ENCODE results near the gene OR10T2. TPM values are rescaled to one million over a fixed set of nuclear protein-coding genes. Genes with fewer than 3 reads are reported as not detected.
"Not testable (repeated sequence)": the region's sequence is repeated elsewhere in the genome, so short reads cannot be mapped to it uniquely, and the experiment has no call there.

Gene OR10T2
- polyA plus RNA-seq, 2 donors = not detected

- Histone ChIP-seq H3K9me3 (ENCODE audit: control insufficient read depth in 2 of 2, insufficient read depth in 1 of 2, low read depth in 1 of 2, low read length in 1 of 2) (no peaks in the 10 kb centered on the region), H3K36me3 (ENCODE audit: control insufficient read depth in 2 of 2, insufficient read depth in 2 of 2, low read length in 1 of 2) (no peaks in the 10 kb centered on the region), H3K27me3 (ENCODE audit: control insufficient read depth in 1 of 2, insufficient read depth in 2 of 2, low read length in 2 of 2) (no peaks in the 10 kb centered on the region), H3K4me1 (ENCODE audit: control insufficient read depth in 2 of 2, insufficient read depth in 2 of 2, low read length in 1 of 2) (no peaks in the 10 kb centered on the region), H3K27ac (ENCODE audit: low read depth in 2 of 2, low read length in 1 of 2) (no peak overlapping the region), H3K4me3 (ENCODE audit: low read depth in 1 of 2, low read length in 2 of 2) (no peak overlapping the region)
- WGBS, 2 donors = 69 to 79% methylated on average over 3 of the region's 3 CpGs
These were observed 1.6 kb upstream of the OR10T2 start for GRCh38 chr1:158400871-158401270.

- WGBS, 2 donors = 76 to 80% methylated on average over 3 of the region's 3 CpGs
- H3K4me3 ChIP-seq (ENCODE audit: low read depth in 1 of 2, low read length in 2 of 2) = no peak overlapping the region
- H3K4me1 ChIP-seq (ENCODE audit: control insufficient read depth in 2 of 2, insufficient read depth in 2 of 2, low read length in 1 of 2) = no peaks in the 10 kb centered on the region
- H3K36me3 ChIP-seq (ENCODE audit: control insufficient read depth in 2 of 2, insufficient read depth in 2 of 2, low read length in 1 of 2) = no peaks in the 10 kb centered on the region
- H3K27me3 ChIP-seq (ENCODE audit: control insufficient read depth in 1 of 2, insufficient read depth in 2 of 2, low read length in 2 of 2) = no peaks in the 10 kb centered on the region
- no peaks in the 10 kb centered on the region for H3K9me3 ChIP-seq (ENCODE audit: control insufficient read depth in 2 of 2, insufficient read depth in 1 of 2, low read depth in 1 of 2, low read length in 1 of 2)
- no peak overlapping the region for H3K27ac ChIP-seq (ENCODE audit: low read depth in 2 of 2, low read length in 1 of 2)
These were observed 2.6 kb downstream of the OR10T2 start for GRCh38 chr1:158396646-158397045.

- H3K4me1 ChIP-seq (ENCODE audit: control insufficient read depth in 2 of 2, insufficient read depth in 2 of 2, low read length in 1 of 2) = no peaks in the 10 kb centered on the region
- no peaks in the 10 kb centered on the region for H3K9me3 ChIP-seq (ENCODE audit: control insufficient read depth in 2 of 2, insufficient read depth in 1 of 2, low read depth in 1 of 2, low read length in 1 of 2)
- H3K36me3 ChIP-seq (ENCODE audit: control insufficient read depth in 2 of 2, insufficient read depth in 2 of 2, low read length in 1 of 2) = no peaks in the 10 kb centered on the region
- no peaks in the 10 kb centered on the region for H3K27me3 ChIP-seq (ENCODE audit: control insufficient read depth in 1 of 2, insufficient read depth in 2 of 2, low read length in 2 of 2)
- H3K27ac ChIP-seq (ENCODE audit: low read depth in 2 of 2, low read length in 1 of 2) = no peak overlapping the region
- no peak overlapping the region for H3K4me3 ChIP-seq (ENCODE audit: low read depth in 1 of 2, low read length in 2 of 2)
- 89 to 92% methylated on average over 5 of the region's 5 CpGs for WGBS, 2 donors
These were observed 5.8 kb downstream of the OR10T2 start for GRCh38 chr1:158393476-158393875.

DNA sequence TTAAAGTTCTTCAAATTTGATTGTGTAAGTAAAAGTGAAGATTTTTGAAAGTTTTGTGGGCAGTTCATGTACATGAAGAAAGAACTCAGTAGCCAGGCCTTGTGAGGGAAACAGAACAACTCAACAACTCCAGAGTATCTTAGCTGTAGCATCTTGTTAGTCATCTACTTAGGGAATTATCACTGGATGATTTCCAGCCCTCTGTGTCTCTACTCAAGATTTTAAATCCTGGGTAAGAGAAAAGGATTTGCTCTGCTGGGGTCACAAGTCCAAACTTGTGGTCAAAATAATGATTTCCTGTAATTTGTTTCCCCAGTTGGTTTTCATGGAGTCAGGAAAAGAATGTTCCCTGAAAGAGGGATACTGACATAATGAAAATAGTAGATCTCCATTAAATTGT lies 8.2 kb downstream of the OR10T2 start:
- Histone ChIP-seq H3K4me1 (ENCODE audit: control insufficient read depth in 2 of 2, insufficient read depth in 2 of 2, low read length in 1 of 2) (no peaks in the 10 kb centered on the region), H3K36me3 (ENCODE audit: control insufficient read depth in 2 of 2, insufficient read depth in 2 of 2, low read length in 1 of 2) (no peaks in the 10 kb centered on the region), H3K4me3 (ENCODE audit: low read depth in 1 of 2, low read length in 2 of 2) (no peak overlapping the region), H3K27ac (ENCODE audit: low read depth in 2 of 2, low read length in 1 of 2) (no peak overlapping the region), H3K9me3 (ENCODE audit: control insufficient read depth in 2 of 2, insufficient read depth in 1 of 2, low read depth in 1 of 2, low read length in 1 of 2) (no peaks in the 10 kb centered on the region), H3K27me3 (ENCODE audit: control insufficient read depth in 1 of 2, insufficient read depth in 2 of 2, low read length in 2 of 2) (no peaks in the 10 kb centered on the region)

DNA sequence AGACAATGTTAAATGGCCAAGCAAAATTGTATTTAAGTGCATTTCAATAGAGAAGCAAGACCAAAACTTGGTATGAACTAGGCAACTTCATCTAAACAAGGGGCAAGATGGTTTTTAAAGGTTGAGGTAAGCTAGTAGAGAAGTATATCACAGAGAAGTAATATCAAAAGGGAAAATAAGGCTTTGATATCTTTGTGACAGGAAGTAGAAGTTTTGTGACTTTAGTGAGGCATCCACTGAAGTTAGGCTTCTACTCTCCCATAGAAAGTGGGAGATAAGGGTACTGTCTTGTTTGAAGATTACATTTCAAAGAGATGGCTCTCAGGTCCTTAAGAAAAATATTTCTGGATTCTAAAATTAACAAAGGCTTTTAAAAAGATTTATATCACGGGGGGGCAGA lies 8.9 kb downstream of the OR10T2 start:
- no peak overlapping the region for H3K27ac ChIP-seq (ENCODE audit: low read depth in 2 of 2, low read length in 1 of 2)
- H3K4me1 ChIP-seq (ENCODE audit: control insufficient read depth in 2 of 2, insufficient read depth in 2 of 2, low read length in 1 of 2) = no peaks in the 10 kb centered on the region
- H3K36me3 ChIP-seq (ENCODE audit: control insufficient read depth in 2 of 2, insufficient read depth in 2 of 2, low read length in 1 of 2) = no peaks in the 10 kb centered on the region
- no peaks in the 10 kb centered on the region for H3K9me3 ChIP-seq (ENCODE audit: control insufficient read depth in 2 of 2, insufficient read depth in 1 of 2, low read depth in 1 of 2, low read length in 1 of 2)
- no peaks in the 10 kb centered on the region for H3K27me3 ChIP-seq (ENCODE audit: control insufficient read depth in 1 of 2, insufficient read depth in 2 of 2, low read length in 2 of 2)
- WGBS, 2 donors = 28 to 35% methylated on average over 1 of the region's 1 CpG
- H3K4me3 ChIP-seq (ENCODE audit: low read depth in 1 of 2, low read length in 2 of 2) = no peak overlapping the region

GRCh38 chr1:158374860-158375259 lies 24.4 kb downstream of the OR10T2 start:
- peaks cover 6 to 10% of the 10 kb centered on the region in 2 donors for H3K9me3 ChIP-seq (ENCODE audit: control insufficient read depth in 2 of 2, insufficient read depth in 1 of 2, low read depth in 1 of 2, low read length in 1 of 2)
- 58 to 60% methylated on average over 1 of the region's 1 CpG for WGBS, 2 donors
- no peaks in the 10 kb centered on the region for H3K27me3 ChIP-seq (ENCODE audit: control insufficient read depth in 1 of 2, insufficient read depth in 2 of 2, low read length in 2 of 2)

GRCh38 chr1:158374101-158374500 lies 25.2 kb downstream of the OR10T2 start:
- not testable (repeated sequence) for H3K4me1 ChIP-seq (ENCODE audit: control insufficient read depth in 2 of 2, insufficient read depth in 2 of 2, low read length in 1 of 2); H3K27ac ChIP-seq (ENCODE audit: low read depth in 2 of 2, low read length in 1 of 2); H3K27me3 ChIP-seq (ENCODE audit: control insufficient read depth in 1 of 2, insufficient read depth in 2 of 2, low read length in 2 of 2); H3K4me3 ChIP-seq (ENCODE audit: low read depth in 1 of 2, low read length in 2 of 2); H3K36me3 ChIP-seq (ENCODE audit: control insufficient read depth in 2 of 2, insufficient read depth in 2 of 2, low read length in 1 of 2)
- 93 to 95% methylated on average over 25 of the region's 25 CpGs for WGBS, 2 donors
- H3K9me3 ChIP-seq (ENCODE audit: control insufficient read depth in 2 of 2, insufficient read depth in 1 of 2, low read depth in 1 of 2, low read length in 1 of 2) = peaks cover 6 to 10% of the 10 kb centered on the region in 2 donors

More at GRCh38 chr1:158374860-158375259, 24.4 kb downstream of the OR10T2 start:
- H3K4me3 ChIP-seq (ENCODE audit: low read depth in 1 of 2, low read length in 2 of 2) = no peak overlapping the region
- no peaks in the 10 kb centered on the region for H3K36me3 ChIP-seq (ENCODE audit: control insufficient read depth in 2 of 2, insufficient read depth in 2 of 2, low read length in 1 of 2)
- H3K27ac ChIP-seq (ENCODE audit: low read depth in 2 of 2, low read length in 1 of 2) = no peak overlapping the region
- no peaks in the 10 kb centered on the region for H3K4me1 ChIP-seq (ENCODE audit: control insufficient read depth in 2 of 2, insufficient read depth in 2 of 2, low read length in 1 of 2)

DNA sequence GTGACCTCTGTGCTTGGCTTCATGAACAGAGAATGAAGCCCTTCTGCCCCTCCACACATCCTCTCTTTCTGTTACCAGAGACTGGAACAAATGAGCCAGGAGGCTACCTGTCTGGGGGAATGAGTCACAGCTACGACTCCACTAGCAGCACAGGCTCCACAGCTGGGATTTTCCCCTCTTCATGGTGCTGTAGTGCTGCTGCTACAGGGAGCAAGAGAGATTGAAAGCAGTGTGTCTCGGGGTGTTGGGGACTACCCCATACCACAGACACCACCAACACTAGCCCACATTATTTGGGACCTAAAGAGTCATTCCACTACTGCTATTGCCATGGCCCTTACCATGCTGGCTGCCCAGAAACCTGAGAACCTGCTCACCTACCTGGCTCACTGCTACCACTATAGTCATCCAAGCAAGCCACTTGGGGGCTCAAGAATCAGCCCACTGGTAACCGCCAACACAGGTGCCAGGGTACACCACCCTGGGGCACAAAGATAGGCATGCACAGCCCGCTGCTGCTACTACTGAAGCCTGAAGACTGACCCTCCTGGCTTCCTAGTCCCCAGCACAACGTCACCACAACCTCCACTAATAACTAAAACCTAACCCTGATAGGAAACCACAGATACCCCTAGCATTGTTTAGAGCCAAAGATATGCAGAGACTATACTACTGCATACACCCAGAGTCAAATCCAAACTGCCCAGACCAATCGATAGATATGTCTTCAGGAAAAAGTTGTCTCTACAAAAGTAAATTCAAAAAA lies 27.9 kb downstream of the OR10T2 start:
- no peaks in the 10 kb centered on the region for H3K36me3 ChIP-seq (ENCODE audit: control insufficient read depth in 2 of 2, insufficient read depth in 2 of 2, low read length in 1 of 2)
- peaks cover 6 to 10% of the 10 kb centered on the region in 2 donors for H3K9me3 ChIP-seq (ENCODE audit: control insufficient read depth in 2 of 2, insufficient read depth in 1 of 2, low read depth in 1 of 2, low read length in 1 of 2)
- no peak overlapping the region for H3K4me3 ChIP-seq (ENCODE audit: low read depth in 1 of 2, low read length in 2 of 2)
- H3K4me1 ChIP-seq (ENCODE audit: control insufficient read depth in 2 of 2, insufficient read depth in 2 of 2, low read length in 1 of 2) = no peaks in the 10 kb centered on the region
- H3K27ac ChIP-seq (ENCODE audit: low read depth in 2 of 2, low read length in 1 of 2) = no peak overlapping the region
- peaks cover 0 to 1% of the 10 kb centered on the region in 2 donors for H3K27me3 ChIP-seq (ENCODE audit: control insufficient read depth in 1 of 2, insufficient read depth in 2 of 2, low read length in 2 of 2)
- 58 to 67% methylated on average over 6 of the region's 6 CpGs for WGBS, 2 donors

- no peak overlapping the region for H3K4me3 ChIP-seq (ENCODE audit: low read depth in 1 of 2, low read length in 2 of 2)
- H3K27me3 ChIP-seq (ENCODE audit: control insufficient read depth in 1 of 2, insufficient read depth in 2 of 2, low read length in 2 of 2) = peaks cover 0 to 3% of the 10 kb centered on the region in 2 donors
- H3K4me1 ChIP-seq (ENCODE audit: control insufficient read depth in 2 of 2, insufficient read depth in 2 of 2, low read length in 1 of 2) = no peaks in the 10 kb centered on the region
- H3K36me3 ChIP-seq (ENCODE audit: control insufficient read depth in 2 of 2, insufficient read depth in 2 of 2, low read length in 1 of 2) = no peaks in the 10 kb centered on the region
- H3K9me3 ChIP-seq (ENCODE audit: control insufficient read depth in 2 of 2, insufficient read depth in 1 of 2, low read depth in 1 of 2, low read length in 1 of 2) = peaks cover 6 to 11% of the 10 kb centered on the region in 2 donors
- H3K27ac ChIP-seq (ENCODE audit: low read depth in 2 of 2, low read length in 1 of 2) = no peak overlapping the region
These were observed 32.5 kb downstream of the OR10T2 start for GRCh38 chr1:158366783-158367182.

DNA sequence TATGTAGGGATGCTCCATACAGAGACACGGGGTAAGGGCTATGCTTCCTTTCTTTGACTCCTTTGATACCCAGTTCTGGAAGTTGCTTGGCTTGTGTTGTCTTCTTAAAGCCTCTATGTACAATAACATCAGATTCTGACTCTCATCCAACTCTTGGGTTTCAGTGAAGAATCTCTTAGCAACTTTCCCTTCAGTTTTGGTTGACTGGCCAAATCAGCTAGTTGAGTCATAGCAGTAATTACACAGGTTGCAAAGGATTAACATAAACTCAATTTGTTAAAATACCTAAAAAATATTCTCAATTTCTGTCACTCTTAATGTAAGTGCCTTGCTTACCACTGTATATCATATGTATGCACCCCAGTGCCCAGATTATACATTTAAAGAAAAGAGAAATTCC lies 36.3 kb downstream of the OR10T2 start:
- H3K4me3 ChIP-seq (ENCODE audit: low read depth in 1 of 2, low read length in 2 of 2) = no peak overlapping the region
- WGBS, 2 donors = 65 to 66% methylated on average over 1 of the region's 1 CpG
- H3K27ac ChIP-seq (ENCODE audit: low read depth in 2 of 2, low read length in 1 of 2) = no peak overlapping the region
- peaks cover 0 to 3% of the 10 kb centered on the region in 2 donors for H3K27me3 ChIP-seq (ENCODE audit: control insufficient read depth in 1 of 2, insufficient read depth in 2 of 2, low read length in 2 of 2)
- H3K36me3 ChIP-seq (ENCODE audit: control insufficient read depth in 2 of 2, insufficient read depth in 2 of 2, low read length in 1 of 2) = no peaks in the 10 kb centered on the region
- peaks cover 0 to 3% of the 10 kb centered on the region in 2 donors for H3K9me3 ChIP-seq (ENCODE audit: control insufficient read depth in 2 of 2, insufficient read depth in 1 of 2, low read depth in 1 of 2, low read length in 1 of 2)
- H3K4me1 ChIP-seq (ENCODE audit: control insufficient read depth in 2 of 2, insufficient read depth in 2 of 2, low read length in 1 of 2) = no peaks in the 10 kb centered on the region
